BJ (cell line): ENCODE measurements around the gene HOXD3. TPM values are rescaled to one million over a fixed set of nuclear protein-coding genes. Genes with fewer than 3 reads are reported as not detected.

Experiments
- CTCF ChIA-PET: fragments of 350-600 bp; formaldehyde crosslinking; extraction: SDS; loops from one replicate; lab custom pipeline; 2021; ENCODE audit warnings: antibody characterized with exemption, inconsistent platforms; lab: Yijun Ruan, JAX
- POLR2A ChIA-PET: fragments of 300-600 bp; sonication (Branson Sonifier 250); formaldehyde crosslinking; extraction: SDS; loops from one replicate; lab custom pipeline; 2021; ENCODE audit warnings: antibody characterized with exemption; lab: Charles Lee
- DNase-seq: peaks from one replicate; pipeline ENCODE4 v3.0.0-alpha.2; 2011; ENCODE audit warnings: low read depth
- H3K27me3 ChIP-seq: 2 replicates; pipeline ENCODE4 v1.6.0; 2011; ENCODE audit warnings: low read length; ENCODE audit not compliant: control insufficient read depth, insufficient read depth
- H3K36me3 ChIP-seq: 2 replicates; pipeline ENCODE4 v1.5.1; 2011; ENCODE audit warnings: low read length; ENCODE audit not compliant: control insufficient read depth, insufficient read depth
- H3K4me3 ChIP-seq: 2 replicates; pipeline ENCODE4 v1.5.1; 2011; ENCODE audit warnings: low read depth, mild to moderate bottlenecking, control low read depth, low read length
- CTCF ChIP-seq: IDR thresholded peaks from 2 replicates; pipeline ENCODE4 v1.5.1; 2011; ENCODE audit warnings: low read depth, mild to moderate bottlenecking, control low read depth, inconsistent platforms, low read length, moderate library complexity; ENCODE audit not compliant: insufficient read depth
- polyA plus RNA-seq: library from polyadenylated mRNA; depleted of rRNA; stranded (reverse); fragments of >200 nt; gene quantifications from 2 replicates; pipeline ENCODE4 v1.2.3, GENCODE V29; 2011

HOXD3 gene
- polyA plus RNA-seq, 1 experiment, result not detected

DNA sequence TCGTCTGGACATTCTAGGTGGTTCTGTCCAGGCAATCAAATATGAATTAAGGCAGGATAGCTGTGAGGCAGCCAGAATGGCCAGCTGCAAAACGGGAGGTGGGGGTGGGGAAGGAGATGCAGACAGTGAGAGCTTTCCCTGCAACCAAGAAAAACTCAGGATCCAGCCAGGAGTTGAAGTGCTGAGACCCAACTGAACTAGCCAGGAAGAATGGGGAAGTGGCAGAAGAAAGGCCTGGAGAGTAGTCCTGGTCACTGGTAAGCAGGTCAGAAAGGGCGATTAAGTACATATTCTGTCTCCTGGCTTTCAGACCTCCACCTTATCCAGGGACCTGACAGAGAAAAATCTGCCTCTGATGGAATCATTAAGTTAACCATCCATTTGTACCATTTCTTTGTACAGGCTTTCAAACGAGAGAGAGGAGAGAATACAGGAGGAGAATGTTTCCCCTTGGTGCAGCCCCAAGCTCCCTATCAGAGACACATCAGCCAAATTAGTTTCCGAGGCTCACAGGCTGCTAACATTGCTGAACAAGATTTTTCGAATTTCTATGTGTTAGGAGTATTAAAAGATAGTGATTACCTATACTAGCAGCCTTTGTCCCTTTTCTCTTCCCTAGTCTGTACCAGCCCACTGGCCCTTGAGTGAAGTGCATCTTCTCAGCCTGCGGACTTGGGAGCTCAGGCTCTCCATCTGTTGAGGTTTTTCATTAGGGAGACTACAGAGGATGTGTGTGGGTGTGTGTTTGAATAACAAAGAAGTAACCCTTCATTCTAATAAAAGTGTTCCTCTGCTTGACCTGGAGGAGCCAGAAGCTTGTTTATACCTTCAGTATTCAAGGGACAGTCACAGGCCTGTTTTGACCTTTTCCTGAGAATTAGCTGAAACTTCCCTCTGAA is 18.9 kb downstream of the HOXD3 start:
- ChIA-PET POLR2A (no interaction called here), CTCF (interaction anchor here (1.0 to 1.4 kb wide), 3 partner anchors 14 to 279 kb away, joined by 3 to 4 read pairs (median 4); no protein-coding TSS in a partner anchor)
- no peak for TF ChIP-seq CTCF
- Histone ChIP-seq H3K27me3 (peaks cover 62% of the 10 kb centered on the region), H3K4me3 (no peak overlapping the region), H3K36me3 (no peaks in the 10 kb centered on the region)
- no peak for DNase-seq

DNA sequence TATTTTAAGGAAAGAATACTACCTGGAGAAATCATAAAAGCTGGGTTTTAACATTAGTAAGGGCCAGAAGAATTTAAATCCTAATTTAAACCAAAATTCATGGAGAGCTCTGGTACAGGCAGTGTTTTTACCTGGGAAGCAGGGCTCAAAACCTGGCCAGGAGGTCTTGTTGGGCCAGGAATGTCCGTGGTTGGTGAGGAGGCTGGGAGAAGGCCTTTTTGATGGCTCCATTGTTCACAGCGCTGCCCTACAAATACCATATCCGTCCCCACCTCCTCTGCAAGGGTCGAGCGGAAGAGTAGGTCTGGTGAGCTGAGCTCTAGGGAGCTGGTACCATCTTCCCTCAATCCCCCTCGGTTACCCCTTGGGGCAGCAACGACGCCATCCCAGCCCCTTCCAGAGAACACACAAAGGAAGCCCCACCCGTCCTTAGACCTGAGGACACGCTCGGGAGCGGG is 20.5 kb downstream of the HOXD3 start:
- no peak for DNase-seq
- no peak for TF ChIP-seq CTCF
- peaks cover 58% of the 10 kb centered on the region for H3K27me3 ChIP-seq
- no peaks in the 10 kb centered on the region for H3K36me3 ChIP-seq
- POLR2A ChIA-PET, result no interaction called here
- CTCF ChIA-PET, result no interaction called here
- no peak overlapping the region for H3K4me3 ChIP-seq

DNA sequence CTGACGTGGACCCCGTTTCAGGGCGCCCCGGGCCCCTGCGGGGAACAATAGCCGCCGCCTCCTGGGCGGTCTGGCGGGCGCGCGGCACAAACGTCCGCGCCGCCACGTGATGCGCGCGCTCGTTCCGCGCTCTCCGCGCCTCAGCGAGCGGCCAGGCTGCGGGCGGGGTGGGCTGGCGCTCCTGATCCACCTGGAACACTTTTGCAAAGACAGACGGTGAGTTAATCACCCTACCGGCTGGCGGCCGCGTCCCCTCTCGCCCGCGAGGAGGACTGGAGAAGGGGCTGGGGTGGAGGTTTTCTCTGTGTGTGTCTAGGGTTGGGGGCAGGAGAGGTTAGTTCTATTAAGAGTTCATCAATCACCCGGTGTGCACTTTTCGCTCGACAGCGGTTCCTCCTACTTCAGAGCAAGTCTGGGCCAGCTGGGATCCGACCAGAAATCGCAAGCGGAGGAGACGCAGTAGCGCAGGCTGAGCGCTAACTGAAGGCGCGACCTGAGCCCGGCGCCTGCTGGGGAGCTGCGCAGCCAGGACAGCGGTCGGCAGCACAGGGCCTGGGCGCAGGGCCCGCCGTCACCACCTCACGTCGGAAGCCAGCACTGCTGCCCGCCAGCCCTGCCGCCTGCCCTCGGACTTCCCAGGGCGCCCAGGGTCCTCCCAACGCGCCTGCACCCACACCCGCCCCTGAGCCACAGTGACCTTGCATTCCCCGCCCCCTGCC is 21.1 kb downstream of the HOXD3 start:
- no peak for DNase-seq
- TF ChIP-seq CTCF, result no peak
- ChIA-PET POLR2A (no interaction called here), CTCF (no interaction called here)
- no peaks in the 10 kb centered on the region for H3K36me3 ChIP-seq
- no peak overlapping the region for H3K4me3 ChIP-seq
- H3K27me3 ChIP-seq, result peaks cover 54% of the 10 kb centered on the region

GRCh38 chr2:176178757-176179295 is 21.7 kb downstream of the HOXD3 start:
- no peaks in the 10 kb centered on the region for H3K36me3 ChIP-seq
- H3K4me3 ChIP-seq, result no peak overlapping the region
- no peak for DNase-seq
- ChIA-PET POLR2A (no interaction called here), CTCF (interaction anchor here (0.6 kb wide), 1 partner anchor 39 kb away, joined by 3 read pairs; no protein-coding TSS in a partner anchor)
- peaks cover 54% of the 10 kb centered on the region for H3K27me3 ChIP-seq
- no peak for TF ChIP-seq CTCF

DNA sequence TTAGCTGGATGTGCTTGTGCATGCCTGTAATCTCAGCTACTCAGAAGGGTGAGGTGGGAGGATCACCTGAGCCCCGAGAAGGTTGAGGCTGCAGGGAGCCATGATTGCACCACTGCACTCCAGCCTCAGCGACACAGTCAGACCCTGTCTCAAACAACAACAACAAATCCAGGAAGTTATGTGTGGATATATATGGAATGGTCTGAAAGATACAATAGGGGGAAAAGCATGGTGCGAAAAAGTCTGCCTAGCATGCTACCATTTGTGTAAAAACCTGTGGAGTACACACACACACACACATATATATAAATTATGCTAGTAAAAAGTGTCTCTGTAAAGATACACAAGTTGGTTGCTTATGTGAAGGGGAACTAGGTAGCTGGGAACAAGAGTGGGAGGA is 24.4 kb downstream of the HOXD3 start:
- POLR2A ChIA-PET, result no interaction called here
- no peak for DNase-seq
- no peak for TF ChIP-seq CTCF
- no peak overlapping the region for H3K4me3 ChIP-seq
- H3K36me3 ChIP-seq, result no peaks in the 10 kb centered on the region
- peaks cover 35% of the 10 kb centered on the region for H3K27me3 ChIP-seq
- CTCF ChIA-PET, result interaction anchor here (0.9 kb wide), 1 partner anchor 55 kb away, joined by 3 read pairs; no protein-coding TSS in a partner anchor
